GM18861 (cell line): ENCODE measurements around the gene SLAMF1.
A peak's percentile ranks its signal among the peaks of the same experiment; 100 is the strongest.
"Not testable (repeated sequence)": the region's sequence is repeated elsewhere in the genome, so short reads cannot be mapped to it uniquely, and the experiment has no call there.

ENCODE experiments used
- ATAC-seq: cut with Tn5 transposase; IDR thresholded peaks from one replicate; pipeline ENCODE4 v1.9.1; 2021; ENCODE audit not compliant: unreplicated experiment

Gene SLAMF1

DNA sequence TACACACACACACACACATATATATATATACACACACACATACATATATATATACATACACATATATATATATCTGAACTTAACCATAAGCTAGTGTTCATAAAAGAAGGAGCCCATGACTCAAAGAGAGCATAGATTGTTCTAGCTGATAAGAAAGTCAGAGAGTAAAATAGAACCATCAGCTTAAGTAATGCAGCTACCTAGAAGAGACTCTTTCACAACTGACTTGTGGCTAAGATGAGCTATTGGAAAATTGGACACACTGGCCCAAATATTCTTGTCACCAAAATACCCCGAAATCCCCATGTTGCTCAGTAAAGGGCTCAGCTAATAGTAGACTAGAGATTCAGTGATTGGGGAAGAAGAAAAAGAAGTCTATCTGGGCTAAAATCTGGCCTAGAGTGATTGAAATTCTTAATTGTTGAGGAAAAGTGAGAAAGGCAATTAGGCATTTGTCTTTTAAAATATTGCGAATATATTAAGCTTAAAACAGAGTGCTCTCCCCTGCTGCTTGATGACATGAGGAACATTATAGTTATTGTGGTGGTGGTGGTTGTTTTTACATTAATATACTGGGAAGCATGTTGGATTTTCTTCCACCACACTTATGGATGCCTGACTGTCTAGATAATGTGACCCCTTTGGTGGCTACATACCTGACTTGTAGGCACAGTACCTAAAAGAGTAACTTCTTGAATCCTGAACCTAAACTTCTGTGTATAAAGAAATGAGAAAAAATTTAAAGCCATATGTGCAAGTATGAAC is 6.3 kb downstream of the SLAMF1 start:
- ATAC-seq = no peak

DNA sequence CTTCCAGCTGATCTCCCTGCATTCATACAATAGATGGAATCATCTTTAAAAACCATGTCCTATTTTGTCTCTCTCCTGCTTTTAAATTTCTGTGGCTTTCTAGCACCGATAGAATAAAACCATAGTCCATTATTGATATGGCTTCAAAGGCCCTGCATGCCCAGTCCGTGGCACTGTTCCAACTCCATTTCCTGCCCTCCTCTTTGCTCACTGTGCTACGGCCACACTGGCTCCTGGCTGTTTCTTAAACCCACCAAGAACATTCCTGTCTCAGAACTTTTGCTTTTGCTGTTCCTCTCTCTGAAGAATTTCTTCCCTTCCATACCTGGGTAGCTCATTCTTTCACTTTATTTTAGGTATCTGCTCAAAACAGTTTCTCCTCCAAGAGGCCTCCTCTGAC is 7.2 kb downstream of the SLAMF1 start:
- no peak for ATAC-seq

DNA sequence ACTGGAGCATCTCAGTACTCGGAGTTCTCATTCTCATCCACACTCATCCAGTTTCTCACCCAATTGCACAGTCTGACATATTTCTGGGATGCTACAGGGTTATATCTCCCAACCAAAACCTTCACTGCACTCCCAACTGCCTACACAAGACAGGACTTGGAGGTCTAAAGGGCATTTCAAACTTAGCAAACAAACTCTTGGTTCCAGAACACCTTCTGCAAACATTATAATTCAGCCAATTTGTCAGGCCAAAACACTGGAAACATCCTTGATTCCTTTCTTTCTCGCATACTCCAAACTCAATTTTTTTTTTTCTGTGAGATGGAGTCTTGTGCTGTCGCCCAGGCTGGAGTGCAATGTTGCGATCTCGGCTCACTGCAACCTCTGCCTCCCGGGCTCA is 7.9 kb downstream of the SLAMF1 start:
- no peak for ATAC-seq

DNA sequence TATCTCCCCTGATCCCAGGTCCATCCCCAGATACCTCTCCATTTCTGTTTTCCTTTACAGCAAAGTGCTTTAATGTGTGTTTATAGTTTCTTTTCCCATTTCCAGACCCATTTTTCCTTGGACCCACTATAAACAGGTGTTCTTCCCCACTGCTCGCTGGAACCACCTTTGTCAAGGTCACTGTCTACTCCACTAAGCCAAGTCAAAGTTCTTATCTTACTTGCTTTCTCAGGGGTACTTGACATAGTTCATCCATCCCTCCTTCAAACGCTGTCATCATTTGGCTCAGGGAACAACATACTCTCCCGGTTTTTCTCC is 8.3 kb downstream of the SLAMF1 start:
- no peak for ATAC-seq

DNA sequence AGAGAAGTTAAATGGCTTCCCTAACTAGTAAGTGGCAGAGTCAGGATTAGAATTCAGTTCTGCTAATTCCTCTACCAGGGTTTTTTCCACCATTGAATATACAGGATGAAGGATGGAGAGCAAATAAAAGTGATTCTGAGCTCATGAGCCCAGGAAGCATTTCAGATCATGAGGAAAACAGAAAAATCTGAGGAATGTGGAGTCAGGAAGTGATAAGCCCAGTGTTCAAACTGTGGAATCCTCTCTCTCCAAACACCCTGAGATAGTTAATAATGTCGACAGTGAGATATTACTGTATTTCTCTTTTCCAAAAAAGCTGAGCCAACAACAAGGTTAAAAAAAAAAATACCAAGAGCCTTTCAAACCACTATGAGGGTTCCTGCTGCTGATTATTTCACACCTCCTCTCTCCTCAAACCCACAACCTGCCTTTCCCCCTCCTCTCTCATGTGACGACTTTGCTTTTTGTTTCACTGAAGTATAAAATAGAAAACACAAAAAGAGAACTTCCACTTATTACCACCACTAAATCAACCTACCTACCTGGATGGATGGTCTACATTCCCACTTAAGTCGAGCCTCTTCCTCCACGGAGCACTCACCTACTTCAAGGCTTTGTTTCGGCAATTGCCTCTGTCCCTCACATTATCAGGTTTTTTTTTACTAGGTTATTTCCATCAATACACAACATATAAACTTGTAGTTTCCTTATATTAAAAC is 8.9 kb downstream of the SLAMF1 start:
- no peak for ATAC-seq

DNA sequence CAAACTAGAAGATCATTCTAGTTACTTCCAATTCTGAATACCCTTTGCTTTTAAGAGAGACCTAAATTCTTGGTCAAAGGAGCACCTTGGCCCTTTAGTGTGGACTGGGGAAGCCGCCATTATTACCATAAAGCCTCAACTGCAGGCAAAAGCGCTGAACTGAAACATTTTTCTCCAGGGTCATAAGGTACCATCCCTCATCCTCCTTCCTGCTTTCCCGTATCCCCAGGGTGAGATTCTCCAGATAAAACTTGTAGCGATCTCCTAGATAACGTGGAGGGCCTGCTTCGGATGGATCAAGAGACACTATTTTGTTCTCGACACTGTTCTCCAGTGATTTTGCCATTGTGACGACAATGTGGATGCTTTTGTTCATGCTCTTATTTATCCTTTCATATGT is 9.8 kb downstream of the SLAMF1 start:
- no peak for ATAC-seq

DNA sequence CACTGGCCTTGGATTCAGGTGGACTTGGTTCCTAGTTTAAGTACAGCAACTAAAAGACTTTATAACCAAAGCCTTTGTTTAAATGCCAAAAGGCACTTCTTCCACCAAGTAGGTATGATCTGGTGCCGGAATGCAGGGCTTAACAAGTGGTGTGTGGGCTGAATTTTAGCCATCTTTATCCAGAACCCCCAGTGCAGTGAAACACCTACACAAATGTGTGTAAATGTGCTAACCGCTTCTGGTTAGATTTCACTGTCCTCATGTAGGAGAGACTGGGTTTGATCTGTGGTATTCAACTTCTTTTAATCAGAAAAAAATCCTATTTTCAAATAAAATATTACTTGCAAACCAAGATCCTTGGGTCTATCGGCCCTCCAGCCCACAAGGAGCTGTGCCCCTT is 10.3 kb downstream of the SLAMF1 start:
- no peak for ATAC-seq

DNA sequence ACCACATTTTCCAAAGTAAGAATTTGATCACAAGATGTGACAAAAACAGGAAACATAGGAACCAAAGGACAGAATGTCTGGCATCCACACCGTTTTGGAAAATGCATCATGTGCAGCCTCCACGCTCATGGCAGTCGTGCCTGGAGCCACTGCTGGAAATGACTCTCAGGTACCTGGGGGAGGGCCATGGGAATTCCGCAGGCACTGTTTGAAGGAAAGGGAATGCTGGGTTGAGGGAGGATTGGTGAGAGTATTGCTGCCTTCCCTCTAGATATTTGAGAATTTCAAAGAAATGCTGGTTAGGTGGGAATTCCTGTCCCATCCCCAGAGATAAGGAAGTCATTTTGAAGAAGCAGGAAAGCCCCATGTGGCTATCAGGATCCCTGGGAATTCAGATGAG is 10.8 kb downstream of the SLAMF1 start:
- ATAC-seq = no peak

DNA sequence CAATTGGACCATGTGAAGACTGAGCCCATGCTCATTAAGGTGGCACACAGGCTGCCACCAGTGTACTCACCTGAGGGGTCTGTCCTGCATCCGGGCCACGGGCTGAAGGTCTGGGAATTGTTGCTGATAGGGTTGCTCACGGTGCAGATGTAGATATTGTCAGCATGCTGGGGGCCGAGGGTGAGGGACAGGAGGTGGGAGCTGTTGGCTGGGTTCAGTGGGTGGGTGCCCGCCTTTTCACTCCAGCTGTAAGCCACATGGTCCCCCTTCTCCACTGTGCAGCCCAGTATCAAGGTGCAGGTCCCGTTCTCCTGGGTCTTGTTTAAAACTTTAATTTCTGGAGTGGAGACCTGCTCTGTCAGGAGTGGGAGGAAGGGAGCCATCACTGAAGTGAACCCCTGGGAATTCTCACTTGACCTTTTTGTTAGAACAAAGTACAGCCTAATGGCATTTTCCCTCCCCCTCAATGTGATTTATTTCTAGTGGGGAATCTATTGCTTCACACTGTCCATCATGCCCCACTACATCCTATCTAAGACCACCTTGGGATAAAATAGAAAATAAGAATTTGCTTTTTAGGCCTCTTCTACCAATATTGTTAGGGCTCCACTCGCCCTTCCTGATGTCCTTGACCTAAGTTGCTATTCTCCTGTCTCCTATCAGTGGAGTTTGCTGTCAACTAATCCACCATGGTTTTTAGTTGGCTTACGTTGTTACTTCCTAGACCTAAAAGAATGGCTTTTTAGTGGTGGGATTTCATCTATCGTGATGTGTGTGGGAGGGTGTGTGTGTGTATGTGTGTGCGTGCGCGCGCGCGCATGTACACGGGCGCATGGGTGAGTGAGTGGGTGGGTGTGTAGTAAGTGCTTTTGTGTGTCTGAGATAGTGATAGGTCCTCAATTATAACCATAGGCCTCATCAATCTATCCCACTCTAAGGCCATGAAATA is 12.0 kb downstream of the SLAMF1 start:
- ATAC-seq = no peak

DNA sequence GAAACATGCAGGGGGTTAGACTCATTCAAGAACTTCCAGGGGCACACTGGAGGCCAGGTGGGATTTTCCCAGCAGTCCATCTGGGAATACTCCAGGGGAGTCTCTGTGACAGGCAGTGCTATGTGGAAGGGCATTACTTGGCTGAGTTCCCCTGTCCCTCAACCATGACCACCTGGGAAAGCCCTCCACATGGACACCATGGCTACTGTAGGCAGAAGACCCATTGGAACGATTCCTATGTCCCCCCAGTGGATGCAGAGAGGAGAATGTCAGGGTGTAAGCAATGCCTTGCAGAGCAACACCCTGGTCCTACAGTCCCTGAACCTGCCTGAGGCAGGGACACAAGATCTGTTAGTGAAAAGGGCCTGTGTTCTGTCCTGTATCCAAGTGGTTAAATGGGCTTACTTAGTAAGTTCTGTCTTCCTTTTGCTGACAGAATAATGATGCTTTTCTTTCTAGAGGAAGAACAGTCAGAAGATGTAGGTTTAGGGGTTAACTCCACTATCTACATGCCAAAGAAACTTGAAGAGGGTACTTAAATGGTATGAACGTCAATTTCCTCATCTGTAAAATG is 13.4 kb downstream of the SLAMF1 start:
- no peak for ATAC-seq

DNA sequence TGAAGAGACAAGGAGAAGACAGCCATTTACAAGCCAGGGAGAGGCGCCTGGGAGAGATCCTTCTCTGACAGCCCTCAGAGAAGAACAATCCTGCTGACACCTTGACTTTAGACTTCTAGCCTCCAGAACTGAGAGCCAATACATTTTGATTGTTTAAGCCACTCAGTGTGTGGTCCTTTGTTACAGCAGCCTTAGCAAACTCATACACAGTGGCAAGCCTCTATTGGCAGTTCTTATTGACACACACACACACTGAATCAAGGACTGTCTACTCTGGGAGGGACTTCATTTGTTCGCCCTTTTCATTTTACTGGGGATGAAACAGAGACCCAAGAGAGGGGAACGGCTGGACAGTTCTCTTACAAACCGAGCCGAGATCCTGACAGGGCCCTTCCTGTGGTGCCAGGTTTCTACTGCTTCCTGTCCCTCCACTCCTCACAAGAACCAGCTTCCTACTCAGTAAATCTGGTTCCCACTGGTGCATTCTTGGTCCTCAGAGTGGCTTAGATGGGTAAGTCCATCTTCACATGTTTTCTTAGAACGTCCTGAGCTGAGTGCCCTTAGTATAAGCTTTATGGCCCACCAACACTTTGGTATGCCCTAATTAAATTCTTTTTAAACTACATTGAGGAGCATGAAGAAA is 14.7 kb downstream of the SLAMF1 start:
- ATAC-seq = no peak

DNA sequence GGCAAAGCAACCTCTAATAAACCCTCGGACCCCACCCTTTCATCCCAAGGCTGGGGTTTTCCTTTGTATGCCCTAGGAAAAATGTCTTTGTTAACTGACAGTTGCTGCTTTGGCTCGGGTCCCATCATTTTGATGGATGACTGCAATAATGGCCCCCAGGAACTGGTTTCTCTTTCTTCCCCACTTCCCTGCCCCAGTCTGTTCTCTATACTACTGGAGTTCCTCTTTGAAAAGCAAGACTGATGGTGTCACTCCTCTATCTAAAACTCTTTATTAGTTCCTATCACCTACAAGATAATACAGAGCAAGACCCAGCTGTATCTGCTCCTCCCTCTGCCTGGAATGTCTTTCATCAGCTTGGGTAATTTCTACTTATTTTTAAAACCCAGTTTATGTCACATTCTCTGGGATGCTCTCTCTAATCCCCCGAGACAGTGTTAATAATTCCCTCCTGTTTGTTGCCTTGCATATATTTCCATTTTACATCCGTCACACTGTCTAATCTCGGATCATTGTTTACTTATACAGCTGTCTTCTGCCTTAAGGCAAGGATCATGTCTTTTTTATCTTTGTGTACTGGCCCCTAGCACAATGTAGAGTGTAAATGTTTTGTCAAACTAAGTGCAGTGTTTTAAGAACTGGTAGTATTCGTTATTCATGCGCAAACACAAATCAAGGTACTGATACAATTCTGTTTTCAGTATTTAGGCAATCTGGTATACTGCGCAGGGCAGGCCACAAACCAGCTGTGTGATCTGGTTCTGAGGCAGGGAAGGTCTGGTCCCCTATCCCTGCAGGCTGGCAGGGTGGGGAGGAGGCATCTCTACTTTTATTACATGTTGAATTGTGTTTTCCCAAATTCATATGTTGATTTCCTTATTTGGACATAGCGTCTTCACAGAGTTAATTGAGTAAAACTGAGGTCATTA is 16.1 kb downstream of the SLAMF1 start:
- no peak for ATAC-seq

DNA sequence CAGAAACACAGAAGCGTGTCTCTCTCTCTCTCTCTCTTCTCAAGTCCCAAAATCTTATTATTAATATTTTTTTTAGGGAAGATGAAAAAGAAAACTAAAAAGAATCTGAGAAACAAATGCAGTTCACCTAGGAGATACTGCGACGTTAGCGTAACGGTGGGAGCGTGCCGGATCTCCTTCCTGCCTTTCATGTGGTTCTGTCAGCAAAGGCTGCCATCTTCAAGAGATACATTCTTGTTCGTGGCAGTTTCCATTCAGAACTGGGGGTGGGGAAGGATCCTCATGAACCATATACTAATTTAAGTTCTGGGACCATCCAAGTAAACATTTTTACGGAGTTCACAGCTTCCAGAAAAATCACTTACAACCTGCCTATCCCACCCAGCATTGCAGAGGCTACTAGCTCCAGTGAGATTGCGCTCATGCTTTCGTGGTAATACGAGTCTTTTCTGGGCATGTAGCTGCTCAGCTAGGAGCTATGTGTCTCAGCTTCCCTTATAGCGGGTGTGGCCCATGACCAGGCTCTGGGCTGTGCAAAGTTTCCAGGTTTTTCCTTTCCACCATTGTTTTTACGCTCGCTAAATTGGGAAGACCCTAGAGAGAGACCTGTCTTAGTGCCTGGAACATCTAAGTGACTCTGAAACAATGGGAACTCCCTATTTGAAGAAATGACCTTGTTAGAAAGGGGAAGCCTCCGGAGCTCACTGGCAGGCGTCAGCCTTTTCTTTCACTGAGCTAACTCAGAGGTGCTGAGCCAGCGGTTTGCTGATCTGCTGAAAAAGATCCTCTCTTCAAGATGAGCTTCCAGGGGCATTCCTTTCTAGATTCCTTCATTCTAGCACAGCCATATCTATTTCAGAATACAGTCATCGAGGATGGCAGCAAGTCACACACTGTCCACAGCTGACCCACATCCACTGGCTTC is 17.3 kb downstream of the SLAMF1 start:
- ATAC-seq = no peak

DNA sequence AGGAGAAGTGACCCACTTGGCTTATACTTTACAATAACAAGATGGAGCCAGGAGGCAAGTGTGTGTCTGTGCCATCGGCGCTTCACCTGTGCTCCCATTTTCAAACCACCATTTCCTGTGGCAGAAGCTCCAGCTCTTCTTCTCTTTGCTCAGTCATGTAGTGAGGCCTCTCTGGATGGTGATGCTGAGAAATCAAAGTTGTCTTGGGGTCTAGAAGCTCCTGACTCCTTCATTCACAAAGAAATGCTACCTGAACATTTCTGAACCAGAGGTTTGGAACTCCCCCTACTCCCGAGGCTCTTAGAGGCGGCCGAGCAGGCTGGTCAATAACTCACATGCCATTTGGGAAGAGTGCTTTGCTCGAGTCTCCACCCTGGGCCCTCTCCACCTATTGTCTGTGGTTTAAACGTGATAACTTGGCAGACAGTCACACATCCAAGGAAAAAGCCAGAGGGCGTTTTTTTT is 18.0 kb downstream of the SLAMF1 start:
- ATAC-seq = no peak

DNA sequence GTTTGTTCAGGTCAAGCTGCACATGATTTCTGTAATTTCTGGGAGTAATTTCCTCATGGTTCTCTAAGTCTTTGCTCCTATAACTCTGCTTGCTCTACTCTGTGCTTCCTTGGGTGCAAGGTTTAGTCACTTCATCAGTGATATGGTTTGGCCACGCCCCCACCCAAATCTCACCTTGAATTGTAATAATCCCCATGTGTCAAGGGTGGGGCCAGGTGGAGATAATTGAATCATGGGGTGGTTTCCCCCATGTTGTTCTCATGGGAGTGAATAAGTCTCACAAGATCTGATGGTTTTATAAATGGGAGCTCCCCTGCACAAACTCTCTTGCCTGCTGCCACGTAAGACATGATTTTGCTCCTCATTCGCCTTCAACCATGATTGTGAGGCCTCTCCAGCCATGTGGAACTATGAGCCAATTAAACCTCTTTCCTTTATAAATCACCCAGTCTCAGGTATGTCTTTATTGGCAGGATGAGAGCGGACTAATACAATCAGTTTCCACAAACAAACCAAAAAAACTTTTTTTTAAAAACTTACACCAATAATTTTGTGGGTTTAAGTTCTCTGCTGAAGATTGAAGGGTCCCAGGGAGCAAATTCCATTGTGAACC is 19.1 kb downstream of the SLAMF1 start:
- not testable (repeated sequence) for ATAC-seq

DNA sequence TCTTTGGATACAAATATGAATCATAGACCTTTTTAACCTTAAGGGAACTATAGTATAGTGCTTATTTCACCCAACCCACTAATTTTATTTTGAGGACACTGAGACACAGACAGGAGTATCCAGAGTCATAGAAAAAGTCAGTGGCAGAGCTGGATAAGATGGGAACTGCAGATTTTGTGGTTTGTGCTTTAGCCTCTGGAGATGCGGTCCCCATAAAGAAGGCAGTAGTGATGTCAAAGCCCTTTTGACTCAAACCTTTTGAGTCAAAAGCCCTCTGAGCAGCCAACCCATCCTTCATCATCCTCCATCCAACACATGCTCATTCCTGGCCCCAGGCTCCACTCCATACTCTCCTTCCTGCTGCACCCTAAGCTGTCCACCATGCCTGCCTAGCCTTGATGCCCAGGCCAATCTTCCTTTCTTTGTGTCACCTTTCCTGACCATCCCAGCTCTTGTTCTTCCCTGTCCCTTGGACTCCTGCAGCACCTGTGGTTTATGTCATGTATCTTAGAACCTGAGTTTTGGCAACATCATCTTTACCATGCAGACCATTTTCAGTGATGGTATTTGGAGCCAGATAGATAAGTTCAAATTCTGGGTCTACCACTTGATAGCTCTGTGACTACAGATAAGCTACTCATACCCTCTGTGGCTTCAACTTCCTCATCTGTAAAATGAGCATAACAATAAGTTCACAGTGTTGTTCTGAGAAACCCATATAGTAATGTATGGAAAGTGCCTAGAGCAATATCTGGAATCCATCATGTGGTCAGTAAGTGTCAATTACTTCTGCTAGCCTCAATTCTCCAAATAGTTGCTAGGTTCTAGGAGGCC is 20.1 kb downstream of the SLAMF1 start:
- peak; percentile 21 for ATAC-seq
